ENCODE results near the gene PARVB. TPM values are rescaled to one million over a fixed set of nuclear protein-coding genes. Genes with fewer than 3 reads are reported as not detected.

The PARVB gene
- total RNA-seq, 1 experiment from 2014 or later, result 35.3 TPM

GRCh38 chr22:44087089-44087430 is 63.0 kb downstream of the PARVB start:
- CTCF ChIA-PET, result no interaction called here
- Histone ChIP-seq H3K27me3 (ENCODE audit: insufficient read depth, low read depth) (no peaks in the 10 kb centered on the region), H4K20me1 (ENCODE audit: insufficient read depth) (peaks cover 4% of the 10 kb centered on the region; the same call in 1 of the 2 replicates), H2AFZ (no peak overlapping the region), H3K4me1 (replicated peaks; ENCODE audit: insufficient read depth) (no peaks in the 10 kb centered on the region), H3K9me3 (ENCODE audit: insufficient read depth, low read depth) (no peaks in the 10 kb centered on the region), H3K27ac (no peak overlapping the region), H3F3A (ENCODE audit: insufficient read depth, low read depth) (peaks cover 12% of the 10 kb centered on the region; the same call in 1 of the 2 replicates), H3K36me3 (ENCODE audit: low read depth) (no peaks in the 10 kb centered on the region), H3K9me2 (ENCODE audit: insufficient read depth) (no peaks in the 10 kb centered on the region), H3K4me3 (no peak overlapping the region), H3K79me2 (ENCODE audit: low read depth) (no peaks in the 10 kb centered on the region), H3K4me2 (no peak overlapping the region)
- no peak for DNase-seq
- POLR2A ChIA-PET (ENCODE audit: unreplicated experiment), result no interaction called here
- BruUV-seq (replicated peaks), result no TSS peak
- TF ChIP-seq EZH2 (IDR thresholded peaks at IDR 0.05; ENCODE audit: low read depth), result no peak
- no peak for TF ChIP-seq CTCF (conservative IDR thresholded peaks at IDR 0.05)
- intact Hi-C loops (cut with micrococcal nuclease; ENCODE audit: unreplicated experiment), result loop anchor here (10.0 kb wide), 1 partner anchor 238 kb away; no protein-coding TSS in a partner anchor

- Histone ChIP-seq H4K20me1 (ENCODE audit: insufficient read depth) (0 out of 2 replicates have a peak, but pooled peaks cover 4% of the 10 kb centered on the region), H3F3A (ENCODE audit: insufficient read depth, low read depth) (peaks cover 12% of the 10 kb centered on the region; the same call in 1 of the 2 replicates), H3K27me3 (ENCODE audit: insufficient read depth, low read depth) (no peaks in the 10 kb centered on the region), H3K27ac (no peak overlapping the region), H3K9me3 (ENCODE audit: insufficient read depth, low read depth) (no peaks in the 10 kb centered on the region), H3K4me1 (replicated peaks; ENCODE audit: insufficient read depth) (no peaks in the 10 kb centered on the region), H3K36me3 (ENCODE audit: low read depth) (no peaks in the 10 kb centered on the region), H3K4me2 (no peak overlapping the region), H3K4me3 (no peak overlapping the region), H3K9me2 (ENCODE audit: insufficient read depth) (no peaks in the 10 kb centered on the region), H2AFZ (no peak overlapping the region), H3K79me2 (ENCODE audit: low read depth) (no peaks in the 10 kb centered on the region)
- intact Hi-C loops (cut with micrococcal nuclease; ENCODE audit: unreplicated experiment), result loop anchor here (10.0 kb wide), 1 partner anchor 236 kb away; no protein-coding TSS in a partner anchor
- no peak for DNase-seq
- ChIA-PET CTCF (no interaction called here), POLR2A (ENCODE audit: unreplicated experiment) (interaction anchor here (0.5 kb wide), 1 partner anchor 1533 kb away, joined by 4 read pairs; no protein-coding TSS in a partner anchor)
- TF ChIP-seq CTCF (conservative IDR thresholded peaks at IDR 0.05) (no peak), EZH2 (IDR thresholded peaks at IDR 0.05; ENCODE audit: low read depth) (no peak)
- BruUV-seq (replicated peaks), result no TSS peak
Measured at GRCh38 chr22:44088976-44089570, 65.0 kb downstream of the PARVB start.

- Histone ChIP-seq H3K9me2 (ENCODE audit: insufficient read depth) (no peaks in the 10 kb centered on the region), H3K27ac (no peak overlapping the region), H3K4me3 (no peak overlapping the region), H3K4me1 (replicated peaks; ENCODE audit: insufficient read depth) (no peaks in the 10 kb centered on the region), H2AFZ (no peak overlapping the region), H3F3A (ENCODE audit: insufficient read depth, low read depth) (peaks cover 12% of the 10 kb centered on the region; the same call in 1 of the 2 replicates), H4K20me1 (ENCODE audit: insufficient read depth) (0 out of 2 replicates have a peak, but pooled peaks cover 4% of the 10 kb centered on the region), H3K36me3 (ENCODE audit: low read depth) (no peaks in the 10 kb centered on the region), H3K4me2 (no peak overlapping the region), H3K79me2 (ENCODE audit: low read depth) (no peaks in the 10 kb centered on the region), H3K9me3 (ENCODE audit: insufficient read depth, low read depth) (no peaks in the 10 kb centered on the region), H3K27me3 (ENCODE audit: insufficient read depth, low read depth) (no peaks in the 10 kb centered on the region)
- TF ChIP-seq EZH2 (IDR thresholded peaks at IDR 0.05; ENCODE audit: low read depth) (no peak), CTCF (conservative IDR thresholded peaks at IDR 0.05) (no peak)
- POLR2A ChIA-PET (ENCODE audit: unreplicated experiment), result no interaction called here
- no peak for DNase-seq
- CTCF ChIA-PET, result no interaction called here
- no TSS peak for BruUV-seq (replicated peaks)
- intact Hi-C loops (cut with micrococcal nuclease; ENCODE audit: unreplicated experiment), result loop anchor here (10.0 kb wide), 1 partner anchor 235 kb away; no protein-coding TSS in a partner anchor
Measured at GRCh38 chr22:44089717-44090570, 65.8 kb downstream of the PARVB start.
